Naive thymus-derived CD4-positive, alpha-beta T cell (primary cell): ENCODE measurements around the gene TNFRSF1A. TPM values are rescaled to one million over a fixed set of nuclear protein-coding genes. Genes with fewer than 3 reads are reported as not detected.
"Not testable (repeated sequence)": the region's sequence is repeated elsewhere in the genome, so short reads cannot be mapped to it uniquely, and the experiment has no call there.

Source experiments
- ATAC-seq: fragments of 150-1000 bp; cut with Tn5 transposase; 2 replicates; pipeline ENCODE4 v1.10.0; 2021; ENCODE audit warnings: mild to moderate bottlenecking, moderate library complexity
- CTCF ChIA-PET: fragments of 350-600 bp; sonication (Branson Sonifier 250); formaldehyde crosslinking; loops from one replicate; lab custom pipeline; 2021; ENCODE audit warnings: antibody characterized with exemption; lab: Charles Lee
- POLR2A ChIA-PET: fragments of 350-600 bp; sonication (Branson Sonifier 250); formaldehyde crosslinking; loops from one replicate; lab custom pipeline; 2021; ENCODE audit warnings: antibody characterized with exemption, inconsistent platforms; lab: Charles Lee
- DNase-seq, 9 donors: peaks; one replicate each; pipeline versions ENCODE4 v3.0.0 to v3.0.0-alpha.2; 2020 to 2022; ENCODE audit warnings: mixed read lengths in 1 of 9
- H3K27ac ChIP-seq: one replicate; pipeline ENCODE4 v1.7.0; 2013; ENCODE audit warnings: mild to moderate bottlenecking, low read depth, low read length, moderate library complexity
- H3K27me3 ChIP-seq, 2 donors: one replicate each; pipeline ENCODE4 v1.7.0; 2013; ENCODE audit warnings: low read length in 2 of 2, mild to moderate bottlenecking in 2 of 2, moderate library complexity in 2 of 2; ENCODE audit not compliant: control insufficient read depth in 2 of 2, insufficient read depth in 2 of 2
- H3K36me3 ChIP-seq, 3 experiments: 1 replicate in 2 of 3; 2 replicates in 1 of 3; pipeline ENCODE4 v1.7.0; 2013; ENCODE audit warnings: low read length in 3 of 3, mild to moderate bottlenecking in 3 of 3, moderate library complexity in 1 of 3; ENCODE audit not compliant: insufficient read depth in 3 of 3, control insufficient read depth in 2 of 3
- H3K4me1 ChIP-seq, 2 donors: one replicate each; pipeline ENCODE4 v1.7.0; 2013; ENCODE audit warnings: low read length in 2 of 2, mild to moderate bottlenecking in 2 of 2, moderate library complexity in 1 of 2; ENCODE audit not compliant: control insufficient read depth in 2 of 2, insufficient read depth in 2 of 2
- H3K4me3 ChIP-seq: 2 replicates; pipeline ENCODE4 v1.7.0; 2013; ENCODE audit warnings: mild to moderate bottlenecking, low read length
- H3K9me3 ChIP-seq, 3 experiments: 1 replicate in 2 of 3; 2 replicates in 1 of 3; pipeline ENCODE4 v1.7.0; 2013; ENCODE audit warnings: low read length in 3 of 3; ENCODE audit not compliant: control insufficient read depth in 2 of 3
- H3K27ac Mint-ChIP-seq, 9 donors: one replicate each; pipeline ENCODE4 v1.8.0; 2020 to 2022; ENCODE audit warnings: mixed read lengths in 9 of 9, mild to moderate bottlenecking in 8 of 9, moderate library complexity in 5 of 9, inconsistent platforms in 2 of 9
- H3K27me3 Mint-ChIP-seq, 5 donors: one replicate each; pipeline ENCODE4 v1.8.0; 2021 to 2022; ENCODE audit warnings: mixed read lengths in 5 of 5, mild to moderate bottlenecking in 1 of 5
- H3K36me3 Mint-ChIP-seq, 5 donors: one replicate each; pipeline ENCODE4 v1.8.0; 2020 to 2022; ENCODE audit warnings: mixed read lengths in 5 of 5, mild to moderate bottlenecking in 3 of 5, inconsistent platforms in 1 of 5
- H3K4me1 Mint-ChIP-seq, 7 donors: one replicate each; pipeline ENCODE4 v1.8.0; 2020 to 2022; ENCODE audit warnings: mixed read lengths in 7 of 7, mild to moderate bottlenecking in 3 of 7, inconsistent platforms in 1 of 7
- H3K4me3 Mint-ChIP-seq, 10 donors: one replicate each; pipeline ENCODE4 v1.8.0; 2020 to 2022; ENCODE audit warnings: mild to moderate bottlenecking in 10 of 10, mixed read lengths in 10 of 10, moderate library complexity in 6 of 10, inconsistent platforms in 2 of 10
- H3K9me3 Mint-ChIP-seq, 11 donors: one replicate each; pipeline ENCODE4 v1.8.0; 2020 to 2022; ENCODE audit warnings: mixed read lengths in 11 of 11, mild to moderate bottlenecking in 4 of 11, inconsistent platforms in 1 of 11, moderate library complexity in 1 of 11
- intact Hi-C, 2 donors: fragments of 100-400 bp; cut with micrococcal nuclease; formaldehyde crosslinking; loops; one replicate each; pipeline ENCODE4 v1.15.1; 2023
- polyA plus RNA-seq, 2 donors: library from polyadenylated mRNA; unstranded; fragments of 300-500 nt; fragmentation: Illumina TruSeq; gene quantifications; one replicate each; pipeline ENCODE4 v1.2.3, GENCODE V29; 2021
- total RNA-seq, 6 experiments: library from RNA in 5 of 6; stranded (reverse) in 5 of 6; gene quantifications; 1 replicate in 5 of 6; 2 replicates in 1 of 6; pipeline ENCODE4 v1.2.3 and lab custom pipeline; 2021 to 2026

Gene TNFRSF1A
- total and polyA plus RNA-seq, 7 experiments from 2014 or later = 24.1 to 99.4 (median 57.4) TPM

DNA sequence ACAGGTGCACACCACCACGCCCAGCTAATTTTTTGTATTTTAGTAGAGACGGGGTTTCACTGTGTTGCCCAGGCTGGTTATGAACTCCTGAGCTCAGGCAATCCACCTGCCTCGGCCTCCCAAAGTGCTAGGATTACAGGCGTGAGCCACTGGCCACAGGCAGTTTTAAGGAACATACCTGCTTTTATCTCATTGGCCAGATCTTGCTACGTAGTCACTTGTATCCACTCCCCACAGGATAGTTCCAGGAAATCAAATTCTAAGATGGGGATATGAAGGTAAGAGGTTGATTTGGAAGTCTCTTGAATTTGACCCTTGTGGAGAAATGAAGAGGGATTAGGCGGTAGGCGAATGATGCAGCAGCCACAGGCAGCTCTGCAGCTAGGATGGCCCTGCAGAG is 40.2 kb downstream of the TNFRSF1A start:
- Mint-ChIP-seq H3K27ac (peak overlapping the region in 1 of 9 donors; percentile 62), H3K36me3 (no peaks in the 10 kb centered on the region), H3K4me1 (no peaks in the 10 kb centered on the region), H3K4me3 (no peak overlapping the region), H3K9me3 (no peaks in the 10 kb centered on the region), H3K27me3 (peaks cover 0 to 15% (median 0%) of the 10 kb centered on the region in 5 donors)
- intact Hi-C loops = no loop called here
- Histone ChIP-seq H3K27me3 (no peaks in the 10 kb centered on the region), H3K4me3 (no peak overlapping the region), H3K36me3 (no peaks in the 10 kb centered on the region), H3K27ac (no peak overlapping the region), H3K9me3 (no peaks in the 10 kb centered on the region), H3K4me1 (no peaks in the 10 kb centered on the region)
- CTCF ChIA-PET = no interaction called here
- DNase-seq (no peak), ATAC-seq (no peak)
- POLR2A ChIA-PET = interaction anchor here (0.5 kb wide), 1 partner anchor 758 kb away, joined by 4 read pairs; no protein-coding TSS in a partner anchor

DNA sequence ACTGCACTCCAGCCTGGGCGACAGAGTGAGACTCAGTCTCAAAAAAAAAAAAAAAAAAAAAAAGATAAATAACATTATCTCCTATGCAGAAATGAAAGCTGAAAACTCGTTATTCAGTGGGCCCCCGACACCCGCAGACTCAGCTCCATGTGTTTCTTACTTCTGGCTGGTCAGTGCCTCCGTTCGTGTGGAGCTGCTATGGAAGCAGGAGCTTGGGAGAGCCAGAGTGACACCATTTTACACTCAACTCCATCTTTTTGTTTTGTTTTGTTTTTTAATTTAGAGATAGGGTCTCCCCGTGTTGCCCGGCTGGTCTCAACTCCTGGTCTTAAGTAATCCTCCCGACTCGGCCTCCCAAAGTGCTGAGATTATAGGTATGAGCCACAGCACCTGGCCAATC is 44.7 kb downstream of the TNFRSF1A start:
- Histone ChIP-seq H3K9me3 (no peaks in the 10 kb centered on the region), H3K4me1 (no peaks in the 10 kb centered on the region), H3K27me3 (no peaks in the 10 kb centered on the region), H3K36me3 (no peaks in the 10 kb centered on the region), H3K4me3 (no peak overlapping the region), H3K27ac (no peak overlapping the region)
- H3K4me1 Mint-ChIP-seq = peaks cover 0 to 3% (median 0%) of the 10 kb centered on the region in 7 donors
- peaks cover 0 to 10% (median 5%) of the 10 kb centered on the region in 5 donors for H3K27me3 Mint-ChIP-seq
- POLR2A ChIA-PET = no interaction called here
- no peak overlapping the region for H3K4me3 Mint-ChIP-seq
- ATAC-seq (no peak), DNase-seq (no peak)
- no peak overlapping the region for H3K27ac Mint-ChIP-seq
- no peaks in the 10 kb centered on the region for H3K9me3 Mint-ChIP-seq
- intact Hi-C loops = no loop called here
- CTCF ChIA-PET = no interaction called here
- no peaks in the 10 kb centered on the region for H3K36me3 Mint-ChIP-seq

DNA sequence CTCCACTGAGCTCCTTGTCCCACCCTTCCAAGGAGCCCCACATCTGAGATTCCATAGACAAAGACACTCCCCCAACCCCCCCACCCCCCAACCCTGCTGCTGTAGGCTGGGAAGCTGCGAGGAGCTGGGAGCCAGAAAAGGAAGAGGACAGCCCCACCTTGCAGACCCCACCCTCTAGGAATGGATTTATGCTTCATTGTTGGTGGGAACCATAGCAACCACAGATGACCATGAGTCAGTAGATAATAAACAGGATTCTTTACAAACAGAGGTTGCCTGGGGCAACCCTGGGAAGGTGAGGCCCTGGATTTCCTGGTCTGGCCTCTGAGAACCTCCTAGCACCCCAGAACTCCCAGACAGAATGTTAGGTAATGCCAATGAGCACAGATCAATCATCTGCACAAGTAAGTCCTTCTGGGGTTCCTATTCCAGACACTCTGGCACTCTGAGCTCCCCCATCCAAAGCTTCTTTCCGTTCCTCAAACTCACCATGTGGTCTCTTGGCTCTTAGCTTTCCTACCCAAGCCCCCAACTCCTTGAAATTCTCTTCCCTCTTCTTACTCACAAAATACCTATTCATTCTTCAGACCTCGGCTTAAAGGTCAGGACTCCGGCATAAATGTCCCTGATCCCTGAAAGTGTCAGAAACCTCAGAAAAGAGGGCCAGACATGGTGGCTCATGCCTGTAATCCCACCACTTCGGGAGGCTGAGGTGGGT is 46.6 kb downstream of the TNFRSF1A start:
- ChIA-PET POLR2A (no interaction called here), CTCF (interaction anchor here (0.7 kb wide), 1 partner anchor 175 kb away, joined by 3 read pairs; no protein-coding TSS in a partner anchor)
- peaks cover 0 to 12% (median 4%) of the 10 kb centered on the region in 5 donors for H3K27me3 Mint-ChIP-seq
- H3K4me1 ChIP-seq = no peaks in the 10 kb centered on the region
- no peaks in the 10 kb centered on the region for H3K36me3 ChIP-seq
- H3K27ac Mint-ChIP-seq = peak overlapping the region in 1 of 9 donors; percentile 33
- H3K4me1 Mint-ChIP-seq = peaks cover 0 to 3% (median 0%) of the 10 kb centered on the region in 7 donors
- H3K4me3 Mint-ChIP-seq = no peak overlapping the region
- H3K27ac ChIP-seq = no peak overlapping the region
- no peak overlapping the region for H3K4me3 ChIP-seq
- no peaks in the 10 kb centered on the region for H3K9me3 ChIP-seq
- no peak for DNase-seq
- ATAC-seq = peak; percentile 16
- no peaks in the 10 kb centered on the region for H3K27me3 ChIP-seq
- H3K36me3 Mint-ChIP-seq = no peaks in the 10 kb centered on the region
- intact Hi-C loops = no loop called here
- no peaks in the 10 kb centered on the region for H3K9me3 Mint-ChIP-seq

DNA sequence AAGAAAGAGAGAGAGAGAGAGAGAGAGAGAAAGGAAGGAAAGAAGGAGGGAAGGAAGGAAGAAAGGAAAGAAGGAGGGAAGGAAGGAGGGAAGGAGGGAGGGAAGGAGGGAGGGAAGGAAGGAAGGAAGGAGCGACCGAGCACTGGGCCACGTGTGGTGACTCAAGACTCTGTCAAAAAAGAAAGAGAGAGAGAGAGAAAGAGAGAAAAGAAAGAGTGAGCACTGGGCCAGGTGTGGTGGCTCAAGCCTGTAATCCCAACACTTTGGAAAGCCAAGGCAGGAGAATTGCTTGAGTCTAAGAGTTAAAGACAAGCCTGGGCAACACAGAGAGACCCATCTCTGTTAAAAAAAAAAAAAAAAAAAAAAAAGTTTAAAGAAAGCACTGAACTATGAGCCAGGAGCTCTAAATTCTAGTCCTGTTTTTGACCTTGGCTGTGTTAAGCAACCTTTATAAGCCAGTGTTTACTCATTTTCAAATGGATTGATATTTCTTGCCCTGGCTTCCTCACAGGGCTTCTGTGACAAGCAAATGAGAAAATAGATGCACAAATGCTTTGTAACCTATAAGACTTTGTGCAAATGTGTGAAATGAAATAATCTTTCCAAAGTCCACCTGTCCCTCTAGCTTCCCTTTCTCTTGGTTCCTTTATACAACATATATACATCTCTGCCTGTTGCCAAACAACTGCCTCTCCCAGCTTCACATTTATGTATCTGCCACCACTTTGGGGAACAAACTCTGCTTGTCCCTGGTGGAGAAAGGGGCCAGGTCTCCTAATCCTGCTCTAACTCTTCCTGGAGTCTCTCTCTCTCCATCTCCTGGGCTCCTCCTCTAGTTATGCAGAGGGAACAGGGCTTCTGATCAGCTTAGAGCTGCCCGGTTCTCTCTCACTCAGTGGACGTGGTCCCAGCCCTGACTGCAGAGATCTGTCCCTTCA is 47.5 kb downstream of the TNFRSF1A start:
- Histone ChIP-seq H3K36me3 (no peaks in the 10 kb centered on the region), H3K4me3 (no peak overlapping the region), H3K4me1 (no peaks in the 10 kb centered on the region), H3K27me3 (no peaks in the 10 kb centered on the region), H3K9me3 (no peaks in the 10 kb centered on the region), H3K27ac (no peak overlapping the region)
- peaks cover 0 to 3% (median 0%) of the 10 kb centered on the region in 7 donors for H3K4me1 Mint-ChIP-seq
- ChIA-PET POLR2A (no interaction called here), CTCF (interaction anchor here (0.7 to 1.0 kb wide), 2 partner anchors 11 to 176 kb away, joined by 3 to 4 read pairs; no protein-coding TSS in a partner anchor)
- no peaks in the 10 kb centered on the region for H3K9me3 Mint-ChIP-seq
- ATAC-seq = no peak
- H3K27ac Mint-ChIP-seq = no peak overlapping the region
- no peak for DNase-seq
- H3K27me3 Mint-ChIP-seq = peaks cover 0 to 12% (median 5%) of the 10 kb centered on the region in 5 donors
- no peaks in the 10 kb centered on the region for H3K36me3 Mint-ChIP-seq
- H3K4me3 Mint-ChIP-seq = no peak overlapping the region
- intact Hi-C loops = no loop called here

DNA sequence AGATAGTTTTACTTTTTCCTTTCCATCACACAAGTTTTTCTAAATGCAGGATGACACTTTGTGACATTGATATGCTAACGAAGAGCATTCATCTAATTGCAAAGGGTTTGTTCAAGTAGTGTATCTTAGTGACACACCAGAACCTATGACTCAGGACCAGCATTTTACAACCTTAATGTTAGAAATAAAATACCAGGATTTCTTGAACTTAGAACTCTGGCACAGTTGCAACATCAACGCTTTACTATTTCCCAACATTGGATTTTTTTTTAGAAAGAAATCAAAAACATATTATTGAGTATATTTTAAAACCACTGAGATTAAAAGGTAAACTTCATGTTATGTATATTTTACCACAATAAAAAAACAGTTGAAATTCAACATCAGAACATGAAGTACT is 49.3 kb downstream of the TNFRSF1A start:
- no peak overlapping the region for H3K27ac ChIP-seq
- H3K4me1 ChIP-seq = no peaks in the 10 kb centered on the region
- intact Hi-C loops = no loop called here
- H3K9me3 ChIP-seq = no peaks in the 10 kb centered on the region
- ChIA-PET POLR2A (no interaction called here), CTCF (no interaction called here)
- H3K36me3 ChIP-seq = no peaks in the 10 kb centered on the region
- Mint-ChIP-seq H3K4me1 (peaks cover 0 to 3% (median 0%) of the 10 kb centered on the region in 7 donors), H3K36me3 (no peaks in the 10 kb centered on the region), H3K9me3 (no peaks in the 10 kb centered on the region), H3K27me3 (peaks cover 0 to 10% (median 5%) of the 10 kb centered on the region in 5 donors), H3K27ac (no peak overlapping the region), H3K4me3 (no peak overlapping the region)
- DNase-seq (no peak), ATAC-seq (no peak)
- H3K4me3 ChIP-seq = no peak overlapping the region
- no peaks in the 10 kb centered on the region for H3K27me3 ChIP-seq

DNA sequence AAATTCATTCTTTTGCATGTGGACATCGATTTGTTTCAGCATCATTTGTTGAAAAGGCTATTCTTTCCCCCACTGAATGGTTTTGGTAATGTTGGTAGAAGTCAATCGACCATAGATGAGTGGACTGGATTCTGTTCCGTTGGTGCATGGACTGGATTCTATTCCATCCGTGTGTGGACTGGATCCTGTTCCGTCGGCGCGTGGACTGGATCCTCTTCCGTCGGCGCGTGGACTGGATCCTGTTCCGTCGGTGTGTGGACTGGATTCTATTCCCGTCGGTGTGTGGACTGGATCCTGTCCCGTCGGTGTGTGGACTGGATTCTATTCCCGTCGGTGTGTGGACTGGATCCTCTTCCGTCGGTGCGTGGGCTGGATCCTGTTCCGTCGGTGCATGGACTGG is 52.0 kb downstream of the TNFRSF1A start:
- H3K9me3 ChIP-seq, H3K36me3 ChIP-seq, H3K27ac Mint-ChIP-seq, H3K27me3 ChIP-seq, H3K4me1 ChIP-seq, H3K4me1 Mint-ChIP-seq, CTCF ChIA-PET, intact Hi-C loops, H3K36me3 Mint-ChIP-seq, DNase-seq, H3K4me3 Mint-ChIP-seq, H3K27ac ChIP-seq, H3K4me3 ChIP-seq, POLR2A ChIA-PET, H3K9me3 Mint-ChIP-seq, ATAC-seq: not testable (repeated sequence)
- H3K27me3 Mint-ChIP-seq = peaks cover 0 to 15% (median 3%) of the 10 kb centered on the region in 5 donors
